HepG2 (cell line): ENCODE measurements around the gene VPS18. TPM values are rescaled to one million over a fixed set of nuclear protein-coding genes. Genes with fewer than 3 reads are reported as not detected.

Experiments used
- CEBPG ChIP-seq: IDR thresholded peaks from 2 replicates; pipeline ENCODE4 v1.6.1; 2016
- ESRRA ChIP-seq: sonication (generic); formaldehyde crosslinking; IDR thresholded peaks from 2 replicates; pipeline ENCODE4 v1.5.1; 2020; ENCODE audit warnings: mild to moderate bottlenecking, low read depth, missing genetic modification reagents
- KDM1A ChIP-seq: IDR thresholded peaks from 2 replicates; pipeline ENCODE4 v1.6.1; 2016; ENCODE audit warnings: missing compliant biosample characterization
- RBM22 ChIP-seq: fragments of 200-400 bp; formaldehyde crosslinking; optimal IDR thresholded peaks from 2 replicates; pipeline ENCODE3; 2017; ENCODE audit warnings: mild to moderate bottlenecking, low read length, moderate library complexity
- WIZ ChIP-seq: sonication (generic); formaldehyde crosslinking; IDR thresholded peaks from 2 replicates; pipeline ENCODE4 v1.5.1; 2020; ENCODE audit warnings: mild to moderate bottlenecking, missing genetic modification reagents
- ZNF563 ChIP-seq: sonication (generic); formaldehyde crosslinking; IDR thresholded peaks from 2 replicates; pipeline ENCODE4 v1.8.0; 2022; ENCODE audit warnings: mild to moderate bottlenecking, moderate library complexity, missing genetic modification reagents
- ZNF589 ChIP-seq: sonication (generic); formaldehyde crosslinking; conservative IDR thresholded peaks from 2 replicates; pipeline ENCODE4 v1.8.0; 2022; ENCODE audit warnings: mild to moderate bottlenecking, moderate library complexity, missing genetic modification reagents
- polyA plus RNA-seq, 8 experiments: library from polyadenylated mRNA; depleted of rRNA in 3 of 8; stranded (reverse) in 7 of 8; unstranded in 1 of 8; fragments of >200 nt; fragmentation: Illumina TruSeq in 4 of 8; extraction: Trizol in 4 of 8; gene quantifications; 2 replicates each; pipeline versions ENCODE4 v1.2.1 to v1.2.3, GENCODE V29; 2011 to 2016; ENCODE audit warnings: low read depth in 4 of 8, missing spikeins in 1 of 8, mixed read lengths in 1 of 8; ENCODE audit not compliant: insufficient read depth in 1 of 8
- total RNA-seq, 5 experiments: library from RNA; depleted of rRNA; stranded (reverse); fragments of >200 nt; fragmentation: Illumina TruSeq; extraction: Trizol; gene quantifications; 2 replicates each; pipeline ENCODE4 v1.2.3, GENCODE V29; 2016; ENCODE audit warnings: low read depth in 1 of 5
- TF ChIP-seq, protein P1 (sequence below): sonication (generic); formaldehyde crosslinking; IDR thresholded peaks from 2 replicates; pipeline ENCODE4 v1.4.0; 2020; ENCODE audit warnings: missing genetic modification reagents

Gene VPS18
- total and polyA plus RNA-seq, 2 of the 13 experiments (the other 11 are each of a cell fraction or from before 2014, with no cell fraction given) = 5.8 to 17.0 TPM

DNA sequence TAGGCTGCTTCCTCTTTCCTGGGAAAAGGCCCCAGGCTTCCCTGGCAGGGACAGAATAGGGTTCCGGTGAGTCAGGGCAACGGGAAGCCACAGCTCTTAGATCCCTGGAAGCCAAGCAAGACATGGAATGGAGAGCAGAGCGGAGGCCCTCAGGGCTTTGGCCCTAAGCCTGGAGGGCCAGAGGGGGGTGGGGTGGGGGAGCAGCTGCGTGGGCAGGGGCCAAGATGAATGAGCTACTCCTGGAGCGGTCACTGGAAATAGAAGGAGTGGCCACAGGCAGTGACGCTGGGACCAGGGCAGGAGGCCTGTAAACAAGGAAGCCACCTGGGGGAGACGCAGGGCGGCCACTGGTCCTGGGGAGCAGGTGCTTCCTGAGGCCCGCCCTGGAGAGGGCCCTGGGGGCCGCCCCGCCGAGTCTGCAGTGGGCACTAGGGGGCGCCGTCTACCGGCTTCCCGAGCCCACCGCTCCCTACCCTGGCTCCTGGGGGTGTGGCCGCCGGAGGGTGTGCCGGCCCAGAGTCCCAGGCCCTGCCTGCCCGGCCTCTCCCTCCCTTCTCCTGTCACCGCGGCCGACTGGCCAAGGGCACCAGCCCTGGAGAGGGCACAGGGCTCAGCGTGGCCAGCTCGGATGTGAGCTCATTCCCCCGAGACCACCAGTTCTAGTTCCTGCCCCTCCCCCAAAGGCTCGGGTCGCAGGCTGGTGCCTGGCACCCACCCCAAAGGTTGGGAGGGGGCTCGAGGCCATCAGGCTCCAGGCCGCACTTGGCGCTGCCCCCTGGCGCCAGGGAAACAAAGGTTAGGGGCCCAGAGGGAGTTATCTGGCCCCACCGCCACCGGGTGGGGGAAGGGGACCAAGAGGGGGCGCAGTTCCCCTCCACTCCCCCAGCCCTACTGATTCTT is 12.1 kb downstream of the VPS18 start (continued):
- TF ChIP-seq, protein P1, sequence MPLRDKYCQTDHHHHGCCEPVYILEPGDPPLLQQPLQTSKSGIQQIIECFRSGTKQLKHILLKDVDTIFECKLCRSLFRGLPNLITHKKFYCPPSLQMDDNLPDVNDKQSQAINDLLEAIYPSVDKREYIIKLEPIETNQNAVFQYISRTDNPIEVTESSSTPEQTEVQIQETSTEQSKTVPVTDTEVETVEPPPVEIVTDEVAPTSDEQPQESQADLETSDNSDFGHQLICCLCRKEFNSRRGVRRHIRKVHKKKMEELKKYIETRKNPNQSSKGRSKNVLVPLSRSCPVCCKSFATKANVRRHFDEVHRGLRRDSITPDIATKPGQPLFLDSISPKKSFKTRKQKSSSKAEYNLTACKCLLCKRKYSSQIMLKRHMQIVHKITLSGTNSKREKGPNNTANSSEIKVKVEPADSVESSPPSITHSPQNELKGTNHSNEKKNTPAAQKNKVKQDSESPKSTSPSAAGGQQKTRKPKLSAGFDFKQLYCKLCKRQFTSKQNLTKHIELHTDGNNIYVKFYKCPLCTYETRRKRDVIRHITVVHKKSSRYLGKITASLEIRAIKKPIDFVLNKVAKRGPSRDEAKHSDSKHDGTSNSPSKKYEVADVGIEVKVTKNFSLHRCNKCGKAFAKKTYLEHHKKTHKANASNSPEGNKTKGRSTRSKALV (CRISPR knock-in tag) = 0 out of 2 replicates have a peak, but pooled peaks have one; percentile 42
- TF ChIP-seq ZNF563 (CRISPR knock-in tag) (no peak), RBM22 (no peak), CEBPG (CRISPR knock-in tag) (no peak), ESRRA (CRISPR knock-in tag) (no peak), ZNF589 (no peak), WIZ (CRISPR knock-in tag) (no peak), KDM1A (CRISPR knock-in tag) (no peak)
- TF ChIP-seq, all 625 proteins: peak for 141
